K562 (cell line): Measurements from ENCODE around the gene PTGER3. TPM values are rescaled to one million over a fixed set of nuclear protein-coding genes. Genes with fewer than 3 reads are reported as not detected.

ENCODE experiments used
- ARID1B ChIP-seq: fragments of 450-650 bp; IDR thresholded peaks from 2 replicates; pipeline ENCODE4 v1.6.1; 2016; ENCODE audit warnings: antibody characterized with exemption, mild to moderate bottlenecking, inconsistent platforms
- CBFA2T2 ChIP-seq: fragments of 450-650 bp; conservative IDR thresholded peaks from 2 replicates; pipeline ENCODE4 v1.6.1; 2017; ENCODE audit warnings: mild to moderate bottlenecking
- ETV1 ChIP-seq: fragments of 450-650 bp; conservative IDR thresholded peaks from 2 replicates; pipeline ENCODE4 v1.6.1; 2016; ENCODE audit warnings: missing genetic modification characterization, control low read depth, low read depth, missing compliant biosample characterization
- HLTF ChIP-seq: fragments of 450-650 bp; IDR thresholded peaks from 2 replicates; pipeline ENCODE4 v1.6.1; 2016
- KLF16 ChIP-seq: IDR thresholded peaks from 2 replicates; pipeline ENCODE4 v1.6.1; 2016; ENCODE audit warnings: antibody characterized with exemption
- PCBP1 ChIP-seq: fragments of 200-400 bp; formaldehyde crosslinking; IDR thresholded peaks from 2 replicates; pipeline ENCODE4 v1.6.1; 2018; ENCODE audit warnings: mild to moderate bottlenecking, low read depth, low read length; ENCODE audit not compliant: poor library complexity, severe bottlenecking
- PURB ChIP-seq: sonication (generic); formaldehyde crosslinking; IDR thresholded peaks from 2 replicates; pipeline ENCODE4 v1.9.0; 2021; ENCODE audit warnings: low read depth, mild to moderate bottlenecking, missing genetic modification reagents
- TARDBP ChIP-seq: fragments of 450-650 bp; IDR thresholded peaks from 2 replicates; pipeline ENCODE4 v1.6.1; 2016
- TSC22D4 ChIP-seq: fragments of 450-650 bp; IDR thresholded peaks from 2 replicates; pipeline ENCODE4 v1.6.1; 2016; ENCODE audit warnings: missing genetic modification characterization, missing biosample characterization, control low read depth
- ZNF75A ChIP-seq: fragments of 450-650 bp; formaldehyde crosslinking; IDR thresholded peaks from 2 replicates; pipeline ENCODE4 v1.4.0; 2020; ENCODE audit warnings: mild to moderate bottlenecking
- polyA plus RNA-seq, 8 experiments: library from polyadenylated mRNA; depleted of rRNA in 4 of 8; stranded (reverse) in 5 of 8; unstranded in 3 of 8; fragments of >200 nt; fragmentation: Nextera tagmentation in 2 of 8; fragmentation: Illumina TruSeq in 1 of 8; extraction: Ambion mirVana in 2 of 8; extraction: Trizol in 1 of 8; gene quantifications; 2 replicates each; pipeline versions ENCODE4 v1.2.1 to v1.2.3, GENCODE V29; 2011 to 2014; ENCODE audit warnings: inconsistent platforms in 1 of 8, missing spikeins in 1 of 8
- total RNA-seq, 7 experiments: library from RNA; depleted of rRNA in 6 of 7; stranded (reverse); fragments of >200 nt in 6 of 7; fragmentation: Illumina TruSeq in 2 of 7; extraction: Trizol in 2 of 7; gene quantifications; 2 replicates each; pipeline versions ENCODE4 v1.2.1 to v1.2.3, GENCODE V29; 2011 to 2021; ENCODE audit warnings: low replicate concordance in 1 of 7
- TF ChIP-seq, protein P1 (sequence below): sonication (generic); formaldehyde crosslinking; IDR thresholded peaks from 2 replicates; pipeline ENCODE4 v1.8.0; 2023; ENCODE audit warnings: missing genetic modification reagents, mild to moderate bottlenecking, borderline replicate concordance
- TF ChIP-seq, protein P2 (sequence below): sonication (generic); formaldehyde crosslinking; IDR thresholded peaks from 2 replicates; pipeline ENCODE4 v1.8.0; 2022; ENCODE audit warnings: mild to moderate bottlenecking, missing genetic modification reagents, borderline replicate concordance
- TF ChIP-seq, protein P3 (sequence below): fragments of 200-800 bp; sonication (Bioruptor generic); IDR thresholded peaks from 2 replicates; pipeline ENCODE4 v1.6.1; 2017; ENCODE audit warnings: missing genetic modification characterization, missing compliant biosample characterization
- TF ChIP-seq, protein P4 (sequence below): fragments of 200-800 bp; sonication (Bioruptor generic); IDR thresholded peaks from 2 replicates; pipeline ENCODE4 v1.6.1; 2017; ENCODE audit warnings: missing genetic modification characterization, missing compliant biosample characterization

PTGER3 gene
- total and polyA plus RNA-seq, 9 of the 15 experiments (the other 6 are each of a cell fraction or from before 2014, with no cell fraction given), result 3.8 to 28.5 (median 14.2) TPM

DNA sequence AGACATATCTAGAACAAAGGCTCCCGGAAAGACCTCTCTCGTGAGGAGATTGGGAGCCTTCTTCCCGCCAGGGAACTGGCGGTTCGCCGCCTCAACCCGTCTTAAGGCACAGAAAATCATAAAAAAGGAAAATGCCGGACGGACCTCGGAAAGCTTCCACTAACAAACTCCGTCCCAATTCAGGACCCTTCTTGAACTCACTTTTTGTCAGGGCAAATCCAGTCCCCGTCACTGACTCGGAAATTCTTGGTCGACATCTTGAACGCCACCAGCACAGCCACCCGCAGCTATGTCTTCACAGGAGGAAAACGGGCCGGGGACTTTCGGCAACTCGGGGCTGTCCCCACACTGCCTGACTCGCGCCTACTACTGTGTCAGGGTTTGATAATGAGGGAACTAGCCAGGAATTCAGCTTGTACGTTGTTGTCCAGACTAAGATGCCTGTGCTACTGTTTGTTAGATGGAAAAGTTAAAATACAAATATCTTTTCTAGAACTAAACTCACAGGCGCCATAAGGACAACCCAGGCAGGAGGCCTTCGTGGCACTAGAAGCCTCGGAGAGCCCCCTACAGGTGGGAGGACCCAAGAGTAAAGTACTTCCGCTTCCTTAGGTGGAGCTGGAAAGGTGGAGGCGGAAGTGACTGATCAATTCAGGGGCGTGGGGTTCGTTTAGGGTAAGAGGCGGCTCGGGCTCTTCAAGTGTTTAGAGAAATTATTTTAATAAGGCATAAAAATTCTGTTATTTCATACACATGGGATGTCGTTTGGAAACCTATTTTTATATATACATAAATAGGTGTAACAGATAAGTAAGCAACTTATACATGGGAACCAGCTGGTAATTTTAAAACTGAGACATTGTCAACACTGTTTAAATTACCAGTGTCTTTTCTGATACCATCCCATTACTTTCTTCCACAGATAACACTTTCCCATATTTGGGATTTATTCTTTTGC lies 33.4 kb upstream of the PTGER3 start, which contains the start of gene ZRANB2 (continued):
- TF ChIP-seq, protein P1, sequence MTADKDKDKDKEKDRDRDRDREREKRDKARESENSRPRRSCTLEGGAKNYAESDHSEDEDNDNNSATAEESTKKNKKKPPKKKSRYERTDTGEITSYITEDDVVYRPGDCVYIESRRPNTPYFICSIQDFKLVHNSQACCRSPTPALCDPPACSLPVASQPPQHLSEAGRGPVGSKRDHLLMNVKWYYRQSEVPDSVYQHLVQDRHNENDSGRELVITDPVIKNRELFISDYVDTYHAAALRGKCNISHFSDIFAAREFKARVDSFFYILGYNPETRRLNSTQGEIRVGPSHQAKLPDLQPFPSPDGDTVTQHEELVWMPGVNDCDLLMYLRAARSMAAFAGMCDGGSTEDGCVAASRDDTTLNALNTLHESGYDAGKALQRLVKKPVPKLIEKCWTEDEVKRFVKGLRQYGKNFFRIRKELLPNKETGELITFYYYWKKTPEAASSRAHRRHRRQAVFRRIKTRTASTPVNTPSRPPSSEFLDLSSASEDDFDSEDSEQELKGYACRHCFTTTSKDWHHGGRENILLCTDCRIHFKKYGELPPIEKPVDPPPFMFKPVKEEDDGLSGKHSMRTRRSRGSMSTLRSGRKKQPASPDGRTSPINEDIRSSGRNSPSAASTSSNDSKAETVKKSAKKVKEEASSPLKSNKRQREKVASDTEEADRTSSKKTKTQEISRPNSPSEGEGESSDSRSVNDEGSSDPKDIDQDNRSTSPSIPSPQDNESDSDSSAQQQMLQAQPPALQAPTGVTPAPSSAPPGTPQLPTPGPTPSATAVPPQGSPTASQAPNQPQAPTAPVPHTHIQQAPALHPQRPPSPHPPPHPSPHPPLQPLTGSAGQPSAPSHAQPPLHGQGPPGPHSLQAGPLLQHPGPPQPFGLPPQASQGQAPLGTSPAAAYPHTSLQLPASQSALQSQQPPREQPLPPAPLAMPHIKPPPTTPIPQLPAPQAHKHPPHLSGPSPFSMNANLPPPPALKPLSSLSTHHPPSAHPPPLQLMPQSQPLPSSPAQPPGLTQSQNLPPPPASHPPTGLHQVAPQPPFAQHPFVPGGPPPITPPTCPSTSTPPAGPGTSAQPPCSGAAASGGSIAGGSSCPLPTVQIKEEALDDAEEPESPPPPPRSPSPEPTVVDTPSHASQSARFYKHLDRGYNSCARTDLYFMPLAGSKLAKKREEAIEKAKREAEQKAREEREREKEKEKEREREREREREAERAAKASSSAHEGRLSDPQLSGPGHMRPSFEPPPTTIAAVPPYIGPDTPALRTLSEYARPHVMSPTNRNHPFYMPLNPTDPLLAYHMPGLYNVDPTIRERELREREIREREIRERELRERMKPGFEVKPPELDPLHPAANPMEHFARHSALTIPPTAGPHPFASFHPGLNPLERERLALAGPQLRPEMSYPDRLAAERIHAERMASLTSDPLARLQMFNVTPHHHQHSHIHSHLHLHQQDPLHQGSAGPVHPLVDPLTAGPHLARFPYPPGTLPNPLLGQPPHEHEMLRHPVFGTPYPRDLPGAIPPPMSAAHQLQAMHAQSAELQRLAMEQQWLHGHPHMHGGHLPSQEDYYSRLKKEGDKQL, result no peak
- TF ChIP-seq, protein P2, sequence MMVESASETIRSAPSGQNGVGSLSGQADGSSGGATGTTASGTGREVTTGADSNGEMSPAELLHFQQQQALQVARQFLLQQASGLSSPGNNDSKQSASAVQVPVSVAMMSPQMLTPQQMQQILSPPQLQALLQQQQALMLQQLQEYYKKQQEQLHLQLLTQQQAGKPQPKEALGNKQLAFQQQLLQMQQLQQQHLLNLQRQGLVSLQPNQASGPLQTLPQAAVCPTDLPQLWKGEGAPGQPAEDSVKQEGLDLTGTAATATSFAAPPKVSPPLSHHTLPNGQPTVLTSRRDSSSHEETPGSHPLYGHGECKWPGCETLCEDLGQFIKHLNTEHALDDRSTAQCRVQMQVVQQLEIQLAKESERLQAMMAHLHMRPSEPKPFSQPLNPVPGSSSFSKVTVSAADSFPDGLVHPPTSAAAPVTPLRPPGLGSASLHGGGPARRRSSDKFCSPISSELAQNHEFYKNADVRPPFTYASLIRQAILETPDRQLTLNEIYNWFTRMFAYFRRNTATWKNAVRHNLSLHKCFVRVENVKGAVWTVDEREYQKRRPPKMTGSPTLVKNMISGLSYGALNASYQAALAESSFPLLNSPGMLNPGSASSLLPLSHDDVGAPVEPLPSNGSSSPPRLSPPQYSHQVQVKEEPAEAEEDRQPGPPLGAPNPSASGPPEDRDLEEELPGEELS (CRISPR knock-in tag), result no peak
- TF ChIP-seq ZNF75A (CRISPR knock-in tag), result no peak
- TF ChIP-seq PURB, result no peak
- TF ChIP-seq PCBP1, result no peak
- TF ChIP-seq TSC22D4 (tag), result no peak
- no peak for TF ChIP-seq TARDBP
- TF ChIP-seq, protein P3, sequence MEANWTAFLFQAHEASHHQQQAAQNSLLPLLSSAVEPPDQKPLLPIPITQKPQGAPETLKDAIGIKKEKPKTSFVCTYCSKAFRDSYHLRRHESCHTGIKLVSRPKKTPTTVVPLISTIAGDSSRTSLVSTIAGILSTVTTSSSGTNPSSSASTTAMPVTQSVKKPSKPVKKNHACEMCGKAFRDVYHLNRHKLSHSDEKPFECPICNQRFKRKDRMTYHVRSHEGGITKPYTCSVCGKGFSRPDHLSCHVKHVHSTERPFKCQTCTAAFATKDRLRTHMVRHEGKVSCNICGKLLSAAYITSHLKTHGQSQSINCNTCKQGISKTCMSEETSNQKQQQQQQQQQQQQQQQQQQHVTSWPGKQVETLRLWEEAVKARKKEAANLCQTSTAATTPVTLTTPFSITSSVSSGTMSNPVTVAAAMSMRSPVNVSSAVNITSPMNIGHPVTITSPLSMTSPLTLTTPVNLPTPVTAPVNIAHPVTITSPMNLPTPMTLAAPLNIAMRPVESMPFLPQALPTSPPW, result peak; percentile 54
- TF ChIP-seq ARID1B, result no peak; the same call in 1 of the 2 replicates
- TF ChIP-seq KLF16, result no peak
- TF ChIP-seq HLTF, result peak; percentile 17; the same call in 1 of the 2 replicates
- no peak for TF ChIP-seq CBFA2T2
- peak; percentile 85 for TF ChIP-seq ETV1 (tag)
- TF ChIP-seq, protein P4, sequence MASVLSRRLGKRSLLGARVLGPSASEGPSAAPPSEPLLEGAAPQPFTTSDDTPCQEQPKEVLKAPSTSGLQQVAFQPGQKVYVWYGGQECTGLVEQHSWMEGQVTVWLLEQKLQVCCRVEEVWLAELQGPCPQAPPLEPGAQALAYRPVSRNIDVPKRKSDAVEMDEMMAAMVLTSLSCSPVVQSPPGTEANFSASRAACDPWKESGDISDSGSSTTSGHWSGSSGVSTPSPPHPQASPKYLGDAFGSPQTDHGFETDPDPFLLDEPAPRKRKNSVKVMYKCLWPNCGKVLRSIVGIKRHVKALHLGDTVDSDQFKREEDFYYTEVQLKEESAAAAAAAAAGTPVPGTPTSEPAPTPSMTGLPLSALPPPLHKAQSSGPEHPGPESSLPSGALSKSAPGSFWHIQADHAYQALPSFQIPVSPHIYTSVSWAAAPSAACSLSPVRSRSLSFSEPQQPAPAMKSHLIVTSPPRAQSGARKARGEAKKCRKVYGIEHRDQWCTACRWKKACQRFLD (CRISPR knock-in tag), result peak; percentile 63
